SK-N-SH (cell line): ENCODE results near the gene PDHA2. TPM values are rescaled to one million over a fixed set of nuclear protein-coding genes. Genes with fewer than 3 reads are reported as not detected.

Experiments
- CTCF ChIA-PET: fragments of 300-600, 350-600 bp; formaldehyde crosslinking; extraction: SDS; loops from one replicate; lab custom pipeline; 2021; lab: Yijun Ruan, JAX
- POLR2A ChIA-PET: fragments of 350-600 bp; sonication (Branson Sonifier 250); formaldehyde crosslinking; extraction: SDS; loops from one replicate; lab custom pipeline; 2020; ENCODE audit warnings: antibody characterized with exemption, inconsistent platforms; lab: Yijun Ruan, JAX
- DNase-seq: peaks from one replicate; pipeline ENCODE4 v3.0.0; 2012
- H2AFZ ChIP-seq: fragments of 200-600 bp; sonication (generic); 2 replicates; pipeline ENCODE4 v1.8.1; 2016; ENCODE audit warnings: antibody characterized with exemption, mild to moderate bottlenecking, low read depth
- H3F3A ChIP-seq: fragments of 200-600 bp; sonication (generic); replicated peaks from 2 replicates; pipeline ENCODE3; 2016; ENCODE audit warnings: antibody characterized with exemption, mild to moderate bottlenecking; ENCODE audit not compliant: insufficient read depth
- H3K27ac ChIP-seq, 2 experiments: fragments of 200-500 bp in 1 of 2; fragments of 200-600 bp in 1 of 2; sonication (Bioruptor generic) in 1 of 2; sonication (generic), shearing (Covaris generic) in 1 of 2; 2 replicates each; pipeline versions ENCODE4 v1.5.1 to v1.6.1; 2014 to 2016; ENCODE audit warnings: low read depth in 2 of 2, inconsistent platforms in 1 of 2, low read length in 1 of 2, mild to moderate bottlenecking in 1 of 2, mixed read lengths in 1 of 2
- H3K27me3 ChIP-seq: fragments of 200-600 bp; sonication (generic), shearing (Covaris generic); 2 replicates; pipeline ENCODE4 v1.6.1; 2016; ENCODE audit warnings: mixed run types; ENCODE audit not compliant: insufficient read depth
- H3K36me3 ChIP-seq, 2 experiments: fragments of 200-500 bp in 1 of 2; fragments of 200-600 bp in 1 of 2; sonication (Bioruptor generic) in 1 of 2; sonication (generic) in 1 of 2; replicated peaks in 1 of 2; 2 replicates each; pipeline versions ENCODE3 to v1.5.1; 2014 to 2016; ENCODE audit warnings: low read length in 1 of 2, mild to moderate bottlenecking in 1 of 2; ENCODE audit not compliant: insufficient read depth in 2 of 2, control insufficient read depth in 1 of 2
- H3K4me1 ChIP-seq, 2 experiments: fragments of 200-500 bp in 1 of 2; fragments of 200-600 bp in 1 of 2; sonication (Bioruptor generic) in 1 of 2; sonication (generic), shearing (Covaris generic) in 1 of 2; 2 replicates each; pipeline versions ENCODE4 v1.5.1 to v1.6.1; 2014 to 2016; ENCODE audit warnings: low read depth in 1 of 2, low read length in 1 of 2, mixed run types in 1 of 2; ENCODE audit not compliant: insufficient read depth in 2 of 2, control insufficient read depth in 1 of 2
- H3K4me2 ChIP-seq: fragments of 200-600 bp; sonication (generic), shearing (Covaris generic); 2 replicates; pipeline ENCODE4 v1.6.1; 2017; ENCODE audit warnings: mixed run types
- H3K4me3 ChIP-seq, 2 experiments: fragments of 200-500 bp in 1 of 2; fragments of 200-600 bp in 1 of 2; sonication (Bioruptor generic) in 1 of 2; sonication (generic), shearing (Covaris generic) in 1 of 2; 2 replicates each; pipeline versions ENCODE4 v1.5.1 to v1.8.1; 2014 to 2016; ENCODE audit warnings: low read depth in 2 of 2, inconsistent platforms in 1 of 2, low read length in 1 of 2, mild to moderate bottlenecking in 1 of 2, mixed read lengths in 1 of 2, moderate library complexity in 1 of 2
- H3K79me2 ChIP-seq: fragments of 200-600 bp; sonication (generic); 2 replicates; pipeline ENCODE4 v1.8.1; 2017; ENCODE audit warnings: mild to moderate bottlenecking; ENCODE audit not compliant: insufficient read depth
- H3K9ac ChIP-seq: fragments of 200-600 bp; sonication (generic); 2 replicates; pipeline ENCODE4 v1.6.1; 2017; ENCODE audit warnings: mixed run types
- H3K9me2 ChIP-seq: fragments of 200-600 bp; sonication (generic); 2 replicates; pipeline ENCODE4 v1.6.1; 2017; ENCODE audit warnings: mixed run types
- H3K9me3 ChIP-seq: fragments of 200-600 bp; sonication (generic); 2 replicates; pipeline ENCODE4 v1.6.1; 2017; ENCODE audit warnings: mixed run types, mild to moderate bottlenecking, moderate library complexity
- H4K20me1 ChIP-seq: fragments of 200-600 bp; sonication (generic); 2 replicates; pipeline ENCODE4 v1.6.1; 2017; ENCODE audit warnings: mild to moderate bottlenecking, mixed run types; ENCODE audit not compliant: insufficient read depth
- EZH2phosphoT487 ChIP-seq: fragments of 200-600 bp; sonication (generic); IDR thresholded peaks from 2 replicates; pipeline ENCODE4 v1.6.1; 2017; ENCODE audit warnings: low read depth, mixed run types, mild to moderate bottlenecking, antibody characterized with exemption, moderate library complexity, borderline replicate concordance
- FOXJ3 ChIP-seq: sonication (generic); formaldehyde crosslinking; IDR thresholded peaks from 2 replicates; pipeline ENCODE4 v1.5.1; 2020; ENCODE audit warnings: mild to moderate bottlenecking, missing genetic modification reagents
- MXI1 ChIP-seq: IDR thresholded peaks from 2 replicates; pipeline ENCODE4 v1.6.1; 2012; ENCODE audit warnings: mild to moderate bottlenecking, low read depth, low read length, improper control_type of control experiment
- RAD21 ChIP-seq: IDR thresholded peaks from 2 replicates; pipeline ENCODE4 v1.6.1; 2012; ENCODE audit warnings: mild to moderate bottlenecking, low read length
- RXRA ChIP-seq: IDR thresholded peaks from 2 replicates; pipeline ENCODE4 v1.4.0; 2012; ENCODE audit warnings: low read depth, mild to moderate bottlenecking, borderline replicate concordance
- SIN3A ChIP-seq: IDR thresholded peaks from 2 replicates; pipeline ENCODE4 v1.6.1; 2012; ENCODE audit warnings: low read depth, mild to moderate bottlenecking, low read length, moderate library complexity, borderline replicate concordance
- TAF1 ChIP-seq: IDR thresholded peaks from 2 replicates; pipeline ENCODE4 v1.6.1; 2012; ENCODE audit warnings: low read depth, mild to moderate bottlenecking, low read length, moderate library complexity, borderline replicate concordance
- USF2 ChIP-seq: fragments of 150-350 bp; IDR thresholded peaks from 2 replicates; pipeline ENCODE4 v1.6.1; 2017; ENCODE audit warnings: antibody characterized with exemption, low read length, low read depth, borderline replicate concordance
- WGBS: methylation state at CpG from one replicate; pipeline ENCODE4 v1.1.6; 2017; ENCODE audit warnings: low lambda C conversion rate; 5-methylcytosine and 5-hydroxymethylcytosine counted together
- polyA plus RNA-seq, 3 experiments: library from polyadenylated mRNA; depleted of rRNA; stranded (reverse); fragments of >200 nt; gene quantifications; 2 replicates each; pipeline ENCODE4 v1.2.3, GENCODE V29; 2012
- TF ChIP-seq, protein P1 (sequence below): IDR thresholded peaks from 2 replicates; pipeline ENCODE4 v1.4.0; 2012; ENCODE audit warnings: low read depth, borderline replicate concordance
- TF ChIP-seq, protein P2 (sequence below): IDR thresholded peaks from 2 replicates; pipeline ENCODE4 v1.6.1; 2012; ENCODE audit warnings: mild to moderate bottlenecking, low read depth, low read length, moderate library complexity

PDHA2 gene
- polyA plus RNA-seq, 1 of the 3 experiments (the other 2 are of a cell fraction): not detected

DNA sequence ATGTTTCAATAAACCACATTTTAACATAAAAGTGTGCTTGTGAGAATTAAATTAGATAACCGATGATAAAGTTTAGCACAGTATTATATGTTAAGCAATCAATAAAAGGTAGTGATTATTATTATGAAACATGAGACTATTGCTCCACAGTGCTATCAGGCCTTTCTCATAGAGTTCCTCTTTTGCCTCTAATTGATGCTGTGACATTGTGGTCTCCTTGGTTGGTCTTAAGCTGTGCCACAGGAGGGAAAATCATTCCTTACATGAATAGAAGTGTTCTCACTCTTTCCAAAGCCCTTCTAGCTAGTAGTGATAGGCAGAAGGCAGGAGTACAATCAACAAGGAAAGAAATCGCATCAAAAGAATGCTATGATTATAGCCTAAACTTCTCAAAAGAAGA lies 9.2 kb upstream of the PDHA2 start:
- POLR2A ChIA-PET: no interaction called here

DNA sequence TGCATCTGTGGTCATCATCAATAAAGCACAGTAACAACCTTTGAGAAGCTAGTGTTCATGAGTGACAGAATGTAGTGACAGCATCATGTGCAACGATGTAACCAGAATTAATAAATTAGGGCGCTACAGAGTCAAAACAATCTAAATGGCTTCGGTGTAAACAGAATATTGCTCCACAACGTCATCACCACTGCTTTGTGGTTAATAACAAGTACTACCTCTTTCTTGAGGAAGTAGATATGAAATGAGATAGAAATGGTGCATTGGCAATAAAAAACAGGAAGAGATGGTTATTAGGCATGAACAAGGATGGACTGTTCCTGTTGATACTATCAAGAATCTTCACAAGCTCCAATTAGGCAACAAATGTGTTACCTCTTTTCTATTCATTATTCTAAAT lies 8.7 kb upstream of the PDHA2 start:
- ChIA-PET CTCF (no interaction called here), POLR2A (no interaction called here)
- TF ChIP-seq USF2 (no peak), RXRA (no peak), EZH2phosphoT487 (no peak), SIN3A (no peak), MXI1 (no peak), TAF1 (no peak), FOXJ3 (CRISPR knock-in tag) (no peak)
- TF ChIP-seq, protein P1, sequence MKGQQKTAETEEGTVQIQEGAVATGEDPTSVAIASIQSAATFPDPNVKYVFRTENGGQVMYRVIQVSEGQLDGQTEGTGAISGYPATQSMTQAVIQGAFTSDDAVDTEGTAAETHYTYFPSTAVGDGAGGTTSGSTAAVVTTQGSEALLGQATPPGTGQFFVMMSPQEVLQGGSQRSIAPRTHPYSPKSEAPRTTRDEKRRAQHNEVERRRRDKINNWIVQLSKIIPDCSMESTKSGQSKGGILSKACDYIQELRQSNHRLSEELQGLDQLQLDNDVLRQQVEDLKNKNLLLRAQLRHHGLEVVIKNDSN: no peak

More for the DNA sequence above, 9.2 kb upstream of the PDHA2 start:
- no peaks in the 10 kb centered on the region for H3K27me3 ChIP-seq
- TF ChIP-seq, protein P2, sequence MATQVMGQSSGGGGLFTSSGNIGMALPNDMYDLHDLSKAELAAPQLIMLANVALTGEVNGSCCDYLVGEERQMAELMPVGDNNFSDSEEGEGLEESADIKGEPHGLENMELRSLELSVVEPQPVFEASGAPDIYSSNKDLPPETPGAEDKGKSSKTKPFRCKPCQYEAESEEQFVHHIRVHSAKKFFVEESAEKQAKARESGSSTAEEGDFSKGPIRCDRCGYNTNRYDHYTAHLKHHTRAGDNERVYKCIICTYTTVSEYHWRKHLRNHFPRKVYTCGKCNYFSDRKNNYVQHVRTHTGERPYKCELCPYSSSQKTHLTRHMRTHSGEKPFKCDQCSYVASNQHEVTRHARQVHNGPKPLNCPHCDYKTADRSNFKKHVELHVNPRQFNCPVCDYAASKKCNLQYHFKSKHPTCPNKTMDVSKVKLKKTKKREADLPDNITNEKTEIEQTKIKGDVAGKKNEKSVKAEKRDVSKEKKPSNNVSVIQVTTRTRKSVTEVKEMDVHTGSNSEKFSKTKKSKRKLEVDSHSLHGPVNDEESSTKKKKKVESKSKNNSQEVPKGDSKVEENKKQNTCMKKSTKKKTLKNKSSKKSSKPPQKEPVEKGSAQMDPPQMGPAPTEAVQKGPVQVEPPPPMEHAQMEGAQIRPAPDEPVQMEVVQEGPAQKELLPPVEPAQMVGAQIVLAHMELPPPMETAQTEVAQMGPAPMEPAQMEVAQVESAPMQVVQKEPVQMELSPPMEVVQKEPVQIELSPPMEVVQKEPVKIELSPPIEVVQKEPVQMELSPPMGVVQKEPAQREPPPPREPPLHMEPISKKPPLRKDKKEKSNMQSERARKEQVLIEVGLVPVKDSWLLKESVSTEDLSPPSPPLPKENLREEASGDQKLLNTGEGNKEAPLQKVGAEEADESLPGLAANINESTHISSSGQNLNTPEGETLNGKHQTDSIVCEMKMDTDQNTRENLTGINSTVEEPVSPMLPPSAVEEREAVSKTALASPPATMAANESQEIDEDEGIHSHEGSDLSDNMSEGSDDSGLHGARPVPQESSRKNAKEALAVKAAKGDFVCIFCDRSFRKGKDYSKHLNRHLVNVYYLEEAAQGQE: no peak
- TF ChIP-seq RAD21: no peak
- TF ChIP-seq, all 33 proteins: peak for 0
- no peak for DNase-seq
- peaks cover 0 to 16% of the 10 kb centered on the region in 2 experiments; a peak in 2 of 4 replicates for H3K4me1 ChIP-seq
- H3K9me2 ChIP-seq: no peaks in the 10 kb centered on the region
- 87% methylated on average over 2 of the region's 2 CpGs for WGBS
- no peaks in the 10 kb centered on the region for H3K9me3 ChIP-seq
- no peaks in the 10 kb centered on the region for H3K36me3 ChIP-seq
- no peak overlapping the region for H3K4me3 ChIP-seq
- CTCF ChIA-PET: no interaction called here
- no peak overlapping the region for H3K4me2 ChIP-seq
- H3K9ac ChIP-seq: no peak overlapping the region
- H3K27ac ChIP-seq: no peak overlapping the region
- no peak overlapping the region for H2AFZ ChIP-seq
- no peaks in the 10 kb centered on the region for H4K20me1 ChIP-seq
- H3K79me2 ChIP-seq: no peaks in the 10 kb centered on the region
- no peaks in the 10 kb centered on the region for H3F3A ChIP-seq

More for the DNA sequence above, 8.7 kb upstream of the PDHA2 start:
- peaks cover 0 to 16% of the 10 kb centered on the region in 2 experiments; a peak in 2 of 4 replicates for H3K4me1 ChIP-seq
- no peak overlapping the region for H3K4me3 ChIP-seq
- H3K9me3 ChIP-seq: no peaks in the 10 kb centered on the region
- H3K27me3 ChIP-seq: no peaks in the 10 kb centered on the region
- no peaks in the 10 kb centered on the region for H4K20me1 ChIP-seq
- no peaks in the 10 kb centered on the region for H3F3A ChIP-seq
- WGBS: 73% methylated on average over 4 of the region's 4 CpGs
- no peak overlapping the region for H2AFZ ChIP-seq
- H3K9ac ChIP-seq: no peak overlapping the region
- no peak overlapping the region for H3K4me2 ChIP-seq
- DNase-seq: no peak
- no peaks in the 10 kb centered on the region for H3K9me2 ChIP-seq
- no peaks in the 10 kb centered on the region for H3K79me2 ChIP-seq
- no peak overlapping the region for H3K27ac ChIP-seq
- H3K36me3 ChIP-seq: no peaks in the 10 kb centered on the region
